ENCODE results near the gene TTC39B.

TTC39B gene

DNA sequence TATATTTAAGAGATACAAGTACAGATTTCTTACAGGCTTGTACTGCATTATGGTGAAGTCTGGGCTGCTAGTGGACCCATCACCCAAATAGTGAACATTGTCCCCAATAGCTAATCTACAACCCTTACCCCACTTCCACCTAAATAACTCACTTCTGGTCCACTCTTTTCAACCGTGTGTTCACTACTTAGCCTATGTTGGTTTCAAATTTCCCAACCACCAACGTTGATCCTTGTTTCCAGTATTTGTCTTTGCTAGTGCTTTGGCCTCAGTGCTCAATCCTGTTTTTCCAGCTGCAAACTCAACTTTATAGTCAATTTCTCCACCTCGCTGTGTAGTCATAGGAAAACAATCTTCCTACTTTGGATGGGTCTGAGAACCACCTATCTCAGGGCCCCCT lies 45.3 kb upstream of the TTC39B start:
- H3K4me2 ChIP-seq = no peak overlapping the region
- TF ChIP-seq, protein P1, sequence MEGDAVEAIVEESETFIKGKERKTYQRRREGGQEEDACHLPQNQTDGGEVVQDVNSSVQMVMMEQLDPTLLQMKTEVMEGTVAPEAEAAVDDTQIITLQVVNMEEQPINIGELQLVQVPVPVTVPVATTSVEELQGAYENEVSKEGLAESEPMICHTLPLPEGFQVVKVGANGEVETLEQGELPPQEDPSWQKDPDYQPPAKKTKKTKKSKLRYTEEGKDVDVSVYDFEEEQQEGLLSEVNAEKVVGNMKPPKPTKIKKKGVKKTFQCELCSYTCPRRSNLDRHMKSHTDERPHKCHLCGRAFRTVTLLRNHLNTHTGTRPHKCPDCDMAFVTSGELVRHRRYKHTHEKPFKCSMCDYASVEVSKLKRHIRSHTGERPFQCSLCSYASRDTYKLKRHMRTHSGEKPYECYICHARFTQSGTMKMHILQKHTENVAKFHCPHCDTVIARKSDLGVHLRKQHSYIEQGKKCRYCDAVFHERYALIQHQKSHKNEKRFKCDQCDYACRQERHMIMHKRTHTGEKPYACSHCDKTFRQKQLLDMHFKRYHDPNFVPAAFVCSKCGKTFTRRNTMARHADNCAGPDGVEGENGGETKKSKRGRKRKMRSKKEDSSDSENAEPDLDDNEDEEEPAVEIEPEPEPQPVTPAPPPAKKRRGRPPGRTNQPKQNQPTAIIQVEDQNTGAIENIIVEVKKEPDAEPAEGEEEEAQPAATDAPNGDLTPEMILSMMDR (conservative IDR thresholded peaks at IDR 0.05; ENCODE audit: low read depth, low read length) = no peak
- H3K9ac ChIP-seq = no peak overlapping the region
- H3K27ac ChIP-seq = no peak overlapping the region
- H3K27me3 ChIP-seq (ENCODE audit: insufficient read depth, low read depth) = no peaks in the 10 kb centered on the region
- no peaks in the 10 kb centered on the region for H4K20me1 ChIP-seq (ENCODE audit: insufficient read depth)
- no peaks in the 10 kb centered on the region for H3K79me2 ChIP-seq (ENCODE audit: insufficient read depth, low read depth)
- no peaks in the 10 kb centered on the region for H3K4me1 ChIP-seq (ENCODE audit: low read depth, poor library complexity, severe bottlenecking)
- H3K4me3 ChIP-seq (IDR thresholded peaks at IDR 0.05; ENCODE audit: insufficient read depth, low read depth, low read length) = no peak overlapping the region
- no peak overlapping the region for H2AFZ ChIP-seq (ENCODE audit: low read depth)
- no peaks in the 10 kb centered on the region for H3K36me3 ChIP-seq (ENCODE audit: insufficient read depth)

- H4K20me1 ChIP-seq (ENCODE audit: insufficient read depth) = no peaks in the 10 kb centered on the region
- TF ChIP-seq, protein P1 (conservative IDR thresholded peaks at IDR 0.05; ENCODE audit: low read depth, low read length) = no peak
- no peak overlapping the region for H3K9ac ChIP-seq
- no peaks in the 10 kb centered on the region for H3K79me2 ChIP-seq (ENCODE audit: insufficient read depth, low read depth)
- H3K36me3 ChIP-seq (ENCODE audit: insufficient read depth) = no peaks in the 10 kb centered on the region
- no peaks in the 10 kb centered on the region for H3K4me1 ChIP-seq (ENCODE audit: low read depth, poor library complexity, severe bottlenecking)
- no peak overlapping the region for H3K27ac ChIP-seq
- H3K4me2 ChIP-seq = no peak overlapping the region
- H3K4me3 ChIP-seq (IDR thresholded peaks at IDR 0.05; ENCODE audit: insufficient read depth, low read depth, low read length) = no peak overlapping the region
- H2AFZ ChIP-seq (ENCODE audit: low read depth) = no peak overlapping the region
- H3K27me3 ChIP-seq (ENCODE audit: insufficient read depth, low read depth) = no peaks in the 10 kb centered on the region
These were observed 43.1 kb upstream of the TTC39B start for GRCh38 chr9:15349892-15350761.

- Histone ChIP-seq H4K20me1 (ENCODE audit: insufficient read depth) (no peaks in the 10 kb centered on the region), H3K4me2 (no peak overlapping the region), H3K27ac (no peak overlapping the region), H3K36me3 (ENCODE audit: insufficient read depth) (no peaks in the 10 kb centered on the region), H3K4me3 (IDR thresholded peaks at IDR 0.05; ENCODE audit: insufficient read depth, low read depth, low read length) (no peak overlapping the region), H3K79me2 (ENCODE audit: insufficient read depth, low read depth) (no peaks in the 10 kb centered on the region), H3K27me3 (ENCODE audit: insufficient read depth, low read depth) (no peaks in the 10 kb centered on the region), H3K4me1 (ENCODE audit: low read depth, poor library complexity, severe bottlenecking) (no peaks in the 10 kb centered on the region), H2AFZ (ENCODE audit: low read depth) (no peak overlapping the region), H3K9ac (no peak overlapping the region)
- TF ChIP-seq, protein P1 (conservative IDR thresholded peaks at IDR 0.05; ENCODE audit: low read depth, low read length) = no peak
These were observed 39.8 kb upstream of the TTC39B start for GRCh38 chr9:15346837-15347236.

DNA sequence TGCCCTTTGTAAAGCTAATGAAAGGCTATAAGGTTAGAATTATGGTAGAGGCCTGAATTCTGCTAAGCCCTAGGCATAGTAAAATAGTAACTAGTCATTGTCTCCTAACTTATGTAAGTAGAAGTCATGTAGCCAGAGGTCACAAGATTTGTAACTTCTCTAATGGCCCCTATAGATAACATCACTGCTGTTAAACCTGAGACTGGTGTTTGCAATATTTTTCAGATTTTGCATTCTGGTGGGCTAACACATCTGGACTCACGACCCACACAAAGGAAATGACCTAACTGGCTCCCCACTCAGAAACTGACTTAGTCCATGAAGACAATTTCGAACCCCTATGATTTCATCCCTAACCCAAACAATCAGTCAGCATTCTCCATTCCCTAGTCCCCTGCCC lies 37.2 kb upstream of the TTC39B start:
- no peaks in the 10 kb centered on the region for H3K27me3 ChIP-seq (ENCODE audit: insufficient read depth, low read depth)
- no peaks in the 10 kb centered on the region for H4K20me1 ChIP-seq (ENCODE audit: insufficient read depth)
- no peak overlapping the region for H3K4me3 ChIP-seq (IDR thresholded peaks at IDR 0.05; ENCODE audit: insufficient read depth, low read depth, low read length)
- H3K4me1 ChIP-seq (ENCODE audit: low read depth, poor library complexity, severe bottlenecking) = no peaks in the 10 kb centered on the region
- H3K4me2 ChIP-seq = no peak overlapping the region
- no peak overlapping the region for H2AFZ ChIP-seq (ENCODE audit: low read depth)
- H3K36me3 ChIP-seq (ENCODE audit: insufficient read depth) = no peaks in the 10 kb centered on the region
- H3K9ac ChIP-seq = no peak overlapping the region
- TF ChIP-seq, protein P1 (conservative IDR thresholded peaks at IDR 0.05; ENCODE audit: low read depth, low read length) = no peak
- H3K27ac ChIP-seq = no peak overlapping the region
- no peaks in the 10 kb centered on the region for H3K79me2 ChIP-seq (ENCODE audit: insufficient read depth, low read depth)
